D721Med (cell line): ENCODE results near the gene CD8B.

Experiments used
- DNase-seq: peaks from one replicate; pipeline ENCODE4 v3.0.0; 2011; ENCODE audit warnings: low spot score; ENCODE audit not compliant: insufficient read length
- FAIRE-seq: peaks from 2 replicates; lab custom pipeline; 2011; peaks lifted over from hg19 to GRCh38; lab: Jason Lieb, UNC
- CTCF ChIP-seq: IDR thresholded peaks from 2 replicates; pipeline ENCODE4 v1.5.1; 2012; ENCODE audit warnings: mild to moderate bottlenecking, control low read depth; ENCODE audit not compliant: insufficient read depth; ENCODE audit errors: missing control alignments

CD8B gene

GRCh38 chr2:86774862-86775261, 86.8 kb downstream of the CD8B start:
- FAIRE-seq: no peak
- TF ChIP-seq CTCF: no peak

GRCh38 chr2:86772611-86773010, 89.1 kb downstream of the CD8B start:
- FAIRE-seq (no peak), DNase-seq (no peak)
- no peak for TF ChIP-seq CTCF

More at GRCh38 chr2:86774862-86775261, 86.8 kb downstream of the CD8B start:
- no peak for DNase-seq

GRCh38 chr2:86770816-86771301, 90.8 kb downstream of the CD8B start:
- DNase-seq (no peak), FAIRE-seq (no peak)
- no peak for TF ChIP-seq CTCF

- TF ChIP-seq CTCF: no peak
- DNase-seq (no peak), FAIRE-seq (no peak)
Observed at GRCh38 chr2:86769838-86770237, 91.8 kb downstream of the CD8B start.

- DNase-seq (no peak), FAIRE-seq (no peak)
- no peak for TF ChIP-seq CTCF
Observed at GRCh38 chr2:86768189-86768949, 93.3 kb downstream of the CD8B start.
